SK-N-SH treated with all-trans-retinoic acid at 6 μM for 48 hours (cell line): ENCODE results near the gene CKMT2.
"Not testable (repeated sequence)": the region's sequence is repeated elsewhere in the genome, so short reads cannot be mapped to it uniquely, and the experiment has no call there.

ENCODE experiments used
- ATAC-seq: fragments of 200-7000 bp; cut with Tn5 transposase; 3 replicates; pipeline ENCODE4 v1.9.1; 2020; ENCODE audit warnings: mild to moderate bottlenecking, moderate library complexity
- ARNTL ChIP-seq: fragments of 450-650 bp; formaldehyde crosslinking; IDR thresholded peaks from 2 replicates; pipeline ENCODE4 v1.5.0; 2020; ENCODE audit warnings: low read depth, mild to moderate bottlenecking, moderate library complexity, borderline replicate concordance
- BACH2 ChIP-seq: fragments of 250-450 bp; sonication (Bioruptor Pico); IDR thresholded peaks from 2 replicates; pipeline ENCODE4 v1.9.0; 2021; ENCODE audit warnings: mild to moderate bottlenecking, borderline replicate concordance
- CSDC2 ChIP-seq: fragments of 250-450 bp; sonication (Bioruptor Pico); IDR thresholded peaks from 2 replicates; pipeline ENCODE4 v1.5.0; 2020; ENCODE audit warnings: mild to moderate bottlenecking, moderate library complexity
- CSRNP3 ChIP-seq: fragments of 250-450 bp; sonication (Bioruptor Pico); IDR thresholded peaks from 2 replicates; pipeline ENCODE4 v1.5.1; 2021; ENCODE audit warnings: mild to moderate bottlenecking, moderate library complexity
- ESRRG ChIP-seq: fragments of 250-450 bp; sonication (Bioruptor Pico); IDR thresholded peaks from 2 replicates; pipeline ENCODE4 v1.6.1; 2021; ENCODE audit warnings: mild to moderate bottlenecking
- GLIS3 ChIP-seq: fragments of 250-450 bp; sonication (Bioruptor Pico); IDR thresholded peaks from 2 replicates; pipeline ENCODE4 v1.5.0; 2020; ENCODE audit warnings: mild to moderate bottlenecking, moderate library complexity
- OSR1 ChIP-seq: fragments of 250-450 bp; sonication (Bioruptor Pico); IDR thresholded peaks from 2 replicates; pipeline ENCODE4 v1.8.0; 2022; ENCODE audit warnings: moderate library complexity, mild to moderate bottlenecking, inconsistent platforms
- PATZ1 ChIP-seq: fragments of 250-450 bp; sonication (Bioruptor Pico); IDR thresholded peaks from 2 replicates; pipeline ENCODE4 v1.8.0; 2020; ENCODE audit warnings: mild to moderate bottlenecking, moderate library complexity, borderline replicate concordance
- POU6F1 ChIP-seq: fragments of 250-450 bp; sonication (Bioruptor Pico); IDR thresholded peaks from 2 replicates; pipeline ENCODE4 v1.8.0; 2021; ENCODE audit warnings: low read depth, mild to moderate bottlenecking, moderate library complexity, borderline replicate concordance
- PPARA ChIP-seq: fragments of 250-450 bp; sonication (Bioruptor Pico); IDR thresholded peaks from 2 replicates; pipeline ENCODE4 v1.5.0; 2020; ENCODE audit warnings: mild to moderate bottlenecking, borderline replicate concordance
- RARB ChIP-seq: fragments of 250-450 bp; sonication (Bioruptor Pico); IDR thresholded peaks from 2 replicates; pipeline ENCODE4 v1.8.0; 2021; ENCODE audit warnings: mild to moderate bottlenecking, moderate library complexity
- SNAI2 ChIP-seq: fragments of 250-450 bp; sonication (Bioruptor Pico); IDR thresholded peaks from 2 replicates; pipeline ENCODE4 v1.5.0; 2020; ENCODE audit warnings: mild to moderate bottlenecking, moderate library complexity
- TCF4 ChIP-seq: fragments of 250-450 bp; sonication (Bioruptor Pico); IDR thresholded peaks from 2 replicates; pipeline ENCODE4 v1.8.0; 2021; ENCODE audit warnings: mild to moderate bottlenecking, moderate library complexity, borderline replicate concordance
- TOX ChIP-seq: fragments of 250-450 bp; sonication (Bioruptor Pico); IDR thresholded peaks from 2 replicates; pipeline ENCODE4 v1.8.0; 2021; ENCODE audit warnings: mild to moderate bottlenecking, moderate library complexity, borderline replicate concordance
- TSHZ2 ChIP-seq: fragments of 250-450 bp; sonication (Bioruptor Pico); IDR thresholded peaks from 2 replicates; pipeline ENCODE4 v1.5.0; 2020; ENCODE audit warnings: mild to moderate bottlenecking, moderate library complexity
- ZFP30 ChIP-seq: fragments of 450-650 bp; formaldehyde crosslinking; IDR thresholded peaks from 2 replicates; pipeline ENCODE4 v1.5.0; 2022; ENCODE audit warnings: mild to moderate bottlenecking, moderate library complexity
- ZNF565 ChIP-seq: fragments of 450-650 bp; formaldehyde crosslinking; conservative IDR thresholded peaks from 2 replicates; pipeline ENCODE4 v1.5.0; 2020; ENCODE audit warnings: low read depth, mild to moderate bottlenecking, moderate library complexity
- ZNF70 ChIP-seq: fragments of 450-650 bp; formaldehyde crosslinking; IDR thresholded peaks from 2 replicates; pipeline ENCODE4 v1.5.0; 2020; ENCODE audit warnings: mild to moderate bottlenecking, moderate library complexity
- ZNF8 ChIP-seq: fragments of 450-650 bp; formaldehyde crosslinking; IDR thresholded peaks from 2 replicates; pipeline ENCODE4 v1.5.0; 2020; ENCODE audit warnings: mild to moderate bottlenecking, moderate library complexity

Gene CKMT2

GRCh38 chr5:81290146-81290545 lies 57.0 kb downstream of the CKMT2 start (continued):
- TF ChIP-seq CSRNP3 (no peak), ZNF70 (no peak), ESRRG (CRISPR knock-in tag) (no peak), ZFP30 (CRISPR knock-in tag) (no peak), OSR1 (CRISPR knock-in tag) (no peak), RARB (CRISPR knock-in tag) (no peak), GLIS3 (CRISPR knock-in tag) (no peak), POU6F1 (CRISPR knock-in tag) (no peak), TCF4 (CRISPR knock-in tag) (no peak)

- no peak for ATAC-seq
- TF ChIP-seq CSRNP3 (no peak), TSHZ2 (no peak), GLIS3 (CRISPR knock-in tag) (no peak), ARNTL (CRISPR knock-in tag) (no peak), BACH2 (CRISPR knock-in tag) (no peak), TOX (CRISPR knock-in tag) (no peak), ZNF8 (CRISPR knock-in tag) (no peak), ESRRG (CRISPR knock-in tag) (no peak), OSR1 (CRISPR knock-in tag) (no peak), SNAI2 (no peak), ZNF565 (no peak), PATZ1 (CRISPR knock-in tag) (no peak)
These were observed 59.0 kb downstream of the CKMT2 start for GRCh38 chr5:81292130-81292529.

GRCh38 chr5:81294021-81294420 lies 60.9 kb downstream of the CKMT2 start:
- ATAC-seq, result not testable (repeated sequence)

- no peak for ATAC-seq
- no peak for TF ChIP-seq TOX (CRISPR knock-in tag)
- TF ChIP-seq ZNF565, result no peak
- no peak for TF ChIP-seq RARB (CRISPR knock-in tag)
- no peak for TF ChIP-seq ZFP30 (CRISPR knock-in tag)
- no peak for TF ChIP-seq BACH2 (CRISPR knock-in tag)
- no peak for TF ChIP-seq PPARA (CRISPR knock-in tag)
- TF ChIP-seq ESRRG (CRISPR knock-in tag), result no peak
- TF ChIP-seq CSDC2 (CRISPR knock-in tag), result no peak
- no peak for TF ChIP-seq PATZ1 (CRISPR knock-in tag)
These were observed 64.4 kb downstream of the CKMT2 start for GRCh38 chr5:81297531-81297930.
